ENCODE measurements around the gene CCDC197.
A peak's percentile ranks its signal among the peaks of the same experiment; 100 is the strongest.

CCDC197 gene

DNA sequence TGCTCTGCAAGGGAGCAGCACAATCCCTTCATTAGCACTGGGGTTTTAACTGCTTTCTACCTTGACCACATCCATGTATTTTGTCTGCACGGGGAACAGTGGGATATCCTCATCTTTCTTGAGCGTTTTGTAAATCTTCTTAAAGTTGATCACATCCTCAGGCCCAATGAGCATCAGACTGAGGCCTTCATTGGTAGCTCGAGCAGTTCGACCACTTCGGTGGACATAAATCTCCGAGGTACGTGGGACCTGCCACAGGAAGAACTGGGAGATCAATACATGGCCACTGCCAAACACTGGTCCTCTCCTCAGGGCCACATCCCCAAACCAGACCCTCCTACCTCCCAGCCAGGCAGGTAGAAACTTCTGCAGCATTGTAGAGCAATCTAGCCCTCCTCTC, 57.8 kb downstream of the CCDC197 start:
- Histone ChIP-seq H3K9ac (ENCODE audit: low read length) (no peak overlapping the region), H3F3A (ENCODE audit: insufficient read depth, low read length) (peaks cover 18% of the 10 kb centered on the region), H3K27me3 (replicated peaks; ENCODE audit: insufficient read depth, low read length) (no peaks in the 10 kb centered on the region), H4K20me1 (ENCODE audit: insufficient read depth, low read length) (no peaks in the 10 kb centered on the region), H3K79me2 (ENCODE audit: low read length) (peaks cover 31% of the 10 kb centered on the region), H2AFZ (ENCODE audit: low read length) (no peak overlapping the region), H3K4me3 (ENCODE audit: low read length) (no peak overlapping the region), H3K9me2 (replicated peaks; ENCODE audit: insufficient read depth, low read length) (no peaks in the 10 kb centered on the region), H3K4me1 (ENCODE audit: low read length) (peaks cover 44% of the 10 kb centered on the region), H3K9me3 (replicated peaks; ENCODE audit: insufficient read depth, low read length) (no peaks in the 10 kb centered on the region), H3K4me2 (ENCODE audit: low read depth, low read length) (no peak overlapping the region), H3K36me3 (replicated peaks; ENCODE audit: insufficient read depth, low read length) (no peaks in the 10 kb centered on the region), H3K27ac (ENCODE audit: low read length) (no peak overlapping the region)
- no peak for DNase-seq
- TF ChIP-seq, protein P1, sequence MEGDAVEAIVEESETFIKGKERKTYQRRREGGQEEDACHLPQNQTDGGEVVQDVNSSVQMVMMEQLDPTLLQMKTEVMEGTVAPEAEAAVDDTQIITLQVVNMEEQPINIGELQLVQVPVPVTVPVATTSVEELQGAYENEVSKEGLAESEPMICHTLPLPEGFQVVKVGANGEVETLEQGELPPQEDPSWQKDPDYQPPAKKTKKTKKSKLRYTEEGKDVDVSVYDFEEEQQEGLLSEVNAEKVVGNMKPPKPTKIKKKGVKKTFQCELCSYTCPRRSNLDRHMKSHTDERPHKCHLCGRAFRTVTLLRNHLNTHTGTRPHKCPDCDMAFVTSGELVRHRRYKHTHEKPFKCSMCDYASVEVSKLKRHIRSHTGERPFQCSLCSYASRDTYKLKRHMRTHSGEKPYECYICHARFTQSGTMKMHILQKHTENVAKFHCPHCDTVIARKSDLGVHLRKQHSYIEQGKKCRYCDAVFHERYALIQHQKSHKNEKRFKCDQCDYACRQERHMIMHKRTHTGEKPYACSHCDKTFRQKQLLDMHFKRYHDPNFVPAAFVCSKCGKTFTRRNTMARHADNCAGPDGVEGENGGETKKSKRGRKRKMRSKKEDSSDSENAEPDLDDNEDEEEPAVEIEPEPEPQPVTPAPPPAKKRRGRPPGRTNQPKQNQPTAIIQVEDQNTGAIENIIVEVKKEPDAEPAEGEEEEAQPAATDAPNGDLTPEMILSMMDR (IDR thresholded peaks at IDR 0.05; ENCODE audit: low read length): no peak
- TF ChIP-seq EZH2phosphoT487 (IDR thresholded peaks at IDR 0.05; ENCODE audit: low read length) (no peak), EZH2 (optimal IDR thresholded peaks at IDR 0.05; ENCODE audit: low read depth, low read length) (no peak)

DNA sequence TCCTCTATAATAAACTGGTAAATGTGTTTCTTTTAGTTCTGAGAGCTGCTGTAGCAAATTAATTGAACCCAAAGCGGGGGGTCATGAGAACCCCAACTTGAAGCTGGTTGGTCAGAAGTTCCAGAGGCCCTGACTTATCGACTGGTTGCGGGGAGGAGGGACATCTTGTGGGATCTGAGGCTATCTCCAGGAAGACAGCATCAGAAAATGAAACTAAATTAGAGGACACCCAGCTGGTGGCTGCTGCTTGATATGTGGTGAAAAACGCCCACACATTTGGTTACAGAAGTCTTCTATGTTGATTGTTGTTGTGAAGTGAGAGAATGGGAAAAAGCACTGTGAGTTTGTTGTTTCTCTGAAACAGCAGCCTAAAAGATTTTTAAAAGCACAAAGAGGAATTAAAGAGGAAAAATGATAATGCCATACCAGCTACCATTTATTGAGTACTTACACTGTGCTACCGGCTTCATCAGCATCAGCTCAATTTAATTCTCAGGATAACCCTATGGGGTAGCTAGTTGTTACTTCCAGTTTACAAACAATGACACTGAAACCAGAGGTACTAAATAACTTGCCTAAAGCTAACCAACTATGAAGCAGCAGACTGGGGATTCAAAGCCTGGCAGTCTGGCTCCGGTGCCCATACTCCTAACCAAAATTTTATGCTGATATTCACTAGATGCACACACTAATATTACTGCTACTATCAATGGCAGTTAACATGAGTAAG, 59.6 kb downstream of the CCDC197 start:
- H3K4me1 ChIP-seq (ENCODE audit: low read length): peaks cover 42% of the 10 kb centered on the region
- H3K4me2 ChIP-seq (ENCODE audit: low read depth, low read length): peak overlapping the region; percentile 29; the same call in 1 of the 2 replicates
- H3K9me3 ChIP-seq (replicated peaks; ENCODE audit: insufficient read depth, low read length): no peaks in the 10 kb centered on the region
- no peak overlapping the region for H2AFZ ChIP-seq (ENCODE audit: low read length)
- peaks cover 49% of the 10 kb centered on the region for H3K79me2 ChIP-seq (ENCODE audit: low read length)
- H3K9ac ChIP-seq (ENCODE audit: low read length): no peak overlapping the region
- no peak overlapping the region for H3K4me3 ChIP-seq (ENCODE audit: low read length)
- H4K20me1 ChIP-seq (ENCODE audit: insufficient read depth, low read length): no peaks in the 10 kb centered on the region
- H3K9me2 ChIP-seq (replicated peaks; ENCODE audit: insufficient read depth, low read length): no peaks in the 10 kb centered on the region
- no peaks in the 10 kb centered on the region for H3K27me3 ChIP-seq (replicated peaks; ENCODE audit: insufficient read depth, low read length)
- TF ChIP-seq EZH2phosphoT487 (IDR thresholded peaks at IDR 0.05; ENCODE audit: low read length) (no peak), EZH2 (optimal IDR thresholded peaks at IDR 0.05; ENCODE audit: low read depth, low read length) (no peak)
- TF ChIP-seq, protein P1 (IDR thresholded peaks at IDR 0.05; ENCODE audit: low read length): no peak
- peak overlapping the region; percentile 66; the same call in 1 of the 2 replicates for H3K27ac ChIP-seq (ENCODE audit: low read length)
- no peaks in the 10 kb centered on the region; the same call in 1 of the 2 replicates for H3K36me3 ChIP-seq (replicated peaks; ENCODE audit: insufficient read depth, low read length)
- peaks cover 18% of the 10 kb centered on the region for H3F3A ChIP-seq (ENCODE audit: insufficient read depth, low read length)
- peak; percentile 62 for DNase-seq

DNA sequence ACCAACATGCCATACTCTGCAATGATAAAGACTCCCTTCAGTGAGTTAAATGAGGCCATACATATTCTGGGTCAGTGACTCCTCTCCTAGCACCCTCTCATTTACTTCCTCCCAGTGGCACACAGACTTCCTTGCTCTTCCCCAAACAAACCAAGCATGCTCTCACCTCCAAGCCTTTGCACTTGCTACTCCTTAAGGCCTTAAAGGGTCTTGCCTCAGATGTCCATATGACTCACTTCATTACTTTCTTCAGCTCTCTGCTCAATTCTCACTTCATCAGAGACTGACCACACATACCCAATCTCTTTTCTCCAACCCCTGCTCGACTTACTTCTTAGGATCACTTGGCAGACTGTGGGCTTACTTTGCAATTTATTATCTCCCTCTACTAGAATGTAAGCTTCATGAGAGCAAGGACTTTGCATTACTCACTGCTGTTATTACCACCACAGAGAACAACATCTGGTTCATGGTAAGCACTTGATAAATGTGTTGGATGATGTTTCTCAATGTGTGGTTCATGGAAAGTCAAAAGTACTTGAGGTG, 61.1 kb downstream of the CCDC197 start:
- no peak overlapping the region for H3K4me3 ChIP-seq (ENCODE audit: low read length)
- H3K36me3 ChIP-seq (replicated peaks; ENCODE audit: insufficient read depth, low read length): no peaks in the 10 kb centered on the region; the same call in 1 of the 2 replicates
- H3K9ac ChIP-seq (ENCODE audit: low read length): no peak overlapping the region
- peaks cover 14% of the 10 kb centered on the region for H3F3A ChIP-seq (ENCODE audit: insufficient read depth, low read length)
- no peaks in the 10 kb centered on the region for H4K20me1 ChIP-seq (ENCODE audit: insufficient read depth, low read length)
- H2AFZ ChIP-seq (ENCODE audit: low read length): no peak overlapping the region
- H3K27me3 ChIP-seq (replicated peaks; ENCODE audit: insufficient read depth, low read length): no peaks in the 10 kb centered on the region
- H3K4me1 ChIP-seq (ENCODE audit: low read length): peaks cover 29% of the 10 kb centered on the region
- peak overlapping the region; percentile 66; the same call in 1 of the 2 replicates for H3K27ac ChIP-seq (ENCODE audit: low read length)
- no peak overlapping the region for H3K4me2 ChIP-seq (ENCODE audit: low read depth, low read length)
- TF ChIP-seq EZH2phosphoT487 (IDR thresholded peaks at IDR 0.05; ENCODE audit: low read length): no peak
- TF ChIP-seq, protein P1 (IDR thresholded peaks at IDR 0.05; ENCODE audit: low read length): no peak
- no peak for TF ChIP-seq EZH2 (optimal IDR thresholded peaks at IDR 0.05; ENCODE audit: low read depth, low read length)
- DNase-seq: no peak
- no peaks in the 10 kb centered on the region for H3K9me3 ChIP-seq (replicated peaks; ENCODE audit: insufficient read depth, low read length)
- peaks cover 62% of the 10 kb centered on the region for H3K79me2 ChIP-seq (ENCODE audit: low read length)
- no peaks in the 10 kb centered on the region for H3K9me2 ChIP-seq (replicated peaks; ENCODE audit: insufficient read depth, low read length)
